ENCODE measurements around the gene STON2. TPM values are rescaled to one million over a fixed set of nuclear protein-coding genes. Genes with fewer than 3 reads are reported as not detected.

The STON2 gene
- total RNA-seq, 1 donor from 2014 or later: not detected

DNA sequence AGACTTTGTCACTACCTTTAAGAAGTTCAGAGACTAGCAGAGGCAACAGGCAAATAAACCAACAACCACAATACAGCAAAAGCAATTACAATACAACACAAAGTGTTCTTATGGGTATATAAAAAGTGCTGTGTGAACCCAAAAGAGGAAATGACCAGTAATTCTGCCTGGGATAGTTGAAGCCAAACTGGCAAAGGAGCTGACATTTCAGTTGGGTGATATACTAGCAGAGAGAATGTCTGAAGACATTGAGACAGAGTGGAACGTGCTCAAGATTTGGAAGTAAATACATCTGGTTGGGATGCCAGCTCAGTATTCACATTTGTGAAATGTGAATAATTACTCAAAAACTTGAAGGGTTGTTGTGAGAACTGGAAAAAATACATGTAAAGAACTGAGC lies 98.8 kb downstream of the STON2 start:
- Mint-ChIP-seq H3K27ac (no peak overlapping the region), H3K27me3 (no peaks in the 10 kb centered on the region), H3K9me3 (no peaks in the 10 kb centered on the region), H3K4me1 (no peaks in the 10 kb centered on the region), H3K36me3 (ENCODE audit: low read depth) (no peaks in the 10 kb centered on the region), H3K4me3 (no peak overlapping the region)
- TF ChIP-seq, protein P1, sequence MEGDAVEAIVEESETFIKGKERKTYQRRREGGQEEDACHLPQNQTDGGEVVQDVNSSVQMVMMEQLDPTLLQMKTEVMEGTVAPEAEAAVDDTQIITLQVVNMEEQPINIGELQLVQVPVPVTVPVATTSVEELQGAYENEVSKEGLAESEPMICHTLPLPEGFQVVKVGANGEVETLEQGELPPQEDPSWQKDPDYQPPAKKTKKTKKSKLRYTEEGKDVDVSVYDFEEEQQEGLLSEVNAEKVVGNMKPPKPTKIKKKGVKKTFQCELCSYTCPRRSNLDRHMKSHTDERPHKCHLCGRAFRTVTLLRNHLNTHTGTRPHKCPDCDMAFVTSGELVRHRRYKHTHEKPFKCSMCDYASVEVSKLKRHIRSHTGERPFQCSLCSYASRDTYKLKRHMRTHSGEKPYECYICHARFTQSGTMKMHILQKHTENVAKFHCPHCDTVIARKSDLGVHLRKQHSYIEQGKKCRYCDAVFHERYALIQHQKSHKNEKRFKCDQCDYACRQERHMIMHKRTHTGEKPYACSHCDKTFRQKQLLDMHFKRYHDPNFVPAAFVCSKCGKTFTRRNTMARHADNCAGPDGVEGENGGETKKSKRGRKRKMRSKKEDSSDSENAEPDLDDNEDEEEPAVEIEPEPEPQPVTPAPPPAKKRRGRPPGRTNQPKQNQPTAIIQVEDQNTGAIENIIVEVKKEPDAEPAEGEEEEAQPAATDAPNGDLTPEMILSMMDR (IDR thresholded peaks at IDR 0.05): no peak
- no peak for ATAC-seq (ENCODE audit: low read depth)
- CTCF ChIA-PET: no interaction called here
- no peak for DNase-seq
- intact Hi-C loops (cut with micrococcal nuclease): no loop called here
- POLR2A ChIA-PET: no interaction called here

DNA sequence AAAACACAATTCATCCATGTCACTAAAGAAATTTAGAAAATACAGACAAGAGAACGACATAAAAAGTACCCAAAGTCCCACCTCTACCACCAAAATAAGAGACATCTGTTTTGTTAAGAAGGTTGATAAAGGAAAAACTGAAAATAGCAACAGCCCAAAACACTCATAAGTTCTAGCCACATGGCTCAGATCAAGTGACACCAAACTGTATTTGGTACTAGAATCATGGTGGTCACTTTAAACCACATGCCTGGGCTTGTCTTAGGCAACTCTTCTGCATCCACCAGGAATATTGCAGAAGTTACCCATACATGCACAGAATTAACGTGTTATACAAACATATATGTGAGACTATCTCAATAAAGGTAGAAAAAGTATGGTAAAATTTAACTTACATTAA lies 101.2 kb downstream of the STON2 start:
- H3K36me3 Mint-ChIP-seq (ENCODE audit: low read depth): no peaks in the 10 kb centered on the region
- H3K9me3 Mint-ChIP-seq: no peaks in the 10 kb centered on the region
- DNase-seq (no peak), ATAC-seq (ENCODE audit: low read depth) (no peak)
- CTCF ChIA-PET: no interaction called here
- POLR2A ChIA-PET: no interaction called here
- TF ChIP-seq, protein P1 (IDR thresholded peaks at IDR 0.05): no peak
- H3K27me3 Mint-ChIP-seq: no peaks in the 10 kb centered on the region
- intact Hi-C loops (cut with micrococcal nuclease): no loop called here
- no peak overlapping the region for H3K27ac Mint-ChIP-seq
- H3K4me3 Mint-ChIP-seq: no peak overlapping the region
- H3K4me1 Mint-ChIP-seq: no peaks in the 10 kb centered on the region

DNA sequence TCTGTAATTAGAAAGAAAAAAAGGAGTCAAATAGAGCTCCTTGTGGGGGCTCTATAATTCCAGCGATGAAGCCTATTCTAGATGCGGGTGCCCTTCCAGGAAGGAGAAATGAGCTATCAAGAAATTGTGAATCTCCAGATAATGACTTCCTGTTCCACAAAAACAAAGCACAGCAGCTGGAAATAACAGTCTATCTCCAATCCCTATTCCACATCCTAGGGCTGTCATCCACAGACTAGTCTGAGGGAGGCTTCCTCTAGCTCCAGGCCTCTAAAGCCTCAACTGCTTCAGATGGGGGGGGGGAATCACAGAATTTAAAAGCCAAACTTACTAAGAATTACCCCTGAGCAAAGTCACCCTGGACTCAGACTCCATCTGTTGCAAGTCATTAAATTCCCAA lies 102.0 kb downstream of the STON2 start:
- no peak for DNase-seq
- CTCF ChIA-PET: no interaction called here
- no peaks in the 10 kb centered on the region for H3K36me3 Mint-ChIP-seq (ENCODE audit: low read depth)
- H3K9me3 Mint-ChIP-seq: no peaks in the 10 kb centered on the region
- no peak overlapping the region for H3K4me3 Mint-ChIP-seq
- POLR2A ChIA-PET: no interaction called here
- H3K27me3 Mint-ChIP-seq: peaks cover 4% of the 10 kb centered on the region
- no peak for ATAC-seq (ENCODE audit: low read depth)
- TF ChIP-seq, protein P1 (IDR thresholded peaks at IDR 0.05): no peak
- H3K4me1 Mint-ChIP-seq: no peaks in the 10 kb centered on the region
- H3K27ac Mint-ChIP-seq: no peak overlapping the region
- intact Hi-C loops (cut with micrococcal nuclease): no loop called here

DNA sequence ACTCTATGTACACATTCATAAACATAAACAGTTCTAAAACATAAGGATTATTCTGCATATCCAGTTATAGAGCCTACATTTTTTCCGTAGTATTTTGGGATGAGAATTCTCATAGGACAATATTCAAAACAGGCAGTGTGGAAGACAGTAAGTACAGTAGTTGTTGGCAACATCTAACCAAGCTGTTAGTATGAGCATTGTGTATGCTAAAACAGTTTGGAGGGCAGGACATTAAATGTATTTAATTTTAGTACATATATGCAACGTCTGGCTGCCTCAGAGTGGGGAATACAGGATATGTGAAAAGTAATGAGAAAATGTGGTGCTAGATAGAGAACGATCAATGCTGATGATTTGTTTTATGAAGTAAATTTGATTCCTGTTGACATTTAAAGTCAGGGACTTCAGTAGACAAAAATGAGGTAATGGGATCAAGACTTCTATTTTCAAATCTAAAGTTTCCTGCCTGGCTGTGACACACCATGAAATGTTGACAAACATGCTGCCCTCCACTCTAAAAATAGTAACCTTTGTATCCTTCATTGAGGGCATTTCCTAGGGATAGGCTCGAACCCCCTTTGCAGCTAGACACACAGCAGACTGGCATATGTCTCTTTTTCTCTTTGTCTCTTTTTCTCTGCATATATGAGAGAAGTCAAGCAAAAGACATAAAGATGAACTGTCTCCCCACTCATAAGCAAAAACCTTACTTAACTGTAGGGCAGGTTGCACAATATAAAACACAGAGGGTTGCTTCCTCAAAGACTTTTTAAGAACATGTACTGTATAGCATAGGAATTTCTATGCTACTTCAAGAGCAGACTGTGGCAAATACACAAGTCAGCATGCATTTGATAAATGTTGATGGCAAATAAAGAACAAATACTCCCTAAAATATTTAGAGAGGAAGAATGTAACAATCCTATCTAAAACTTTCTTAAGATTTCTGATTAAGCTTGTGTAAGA lies 103.9 kb downstream of the STON2 start:
- Mint-ChIP-seq H3K27ac (no peak overlapping the region), H3K4me1 (no peaks in the 10 kb centered on the region), H3K9me3 (no peaks in the 10 kb centered on the region), H3K4me3 (no peak overlapping the region), H3K27me3 (peaks cover 5% of the 10 kb centered on the region), H3K36me3 (ENCODE audit: low read depth) (no peaks in the 10 kb centered on the region)
- POLR2A ChIA-PET: no interaction called here
- CTCF ChIA-PET: interaction anchor here (1.1 kb wide), 1 partner anchor 18 kb away, joined by 3 read pairs; no protein-coding TSS in a partner anchor
- TF ChIP-seq, protein P1 (IDR thresholded peaks at IDR 0.05): no peak
- DNase-seq (no peak), ATAC-seq (ENCODE audit: low read depth) (no peak)
- intact Hi-C loops (cut with micrococcal nuclease): no loop called here

DNA sequence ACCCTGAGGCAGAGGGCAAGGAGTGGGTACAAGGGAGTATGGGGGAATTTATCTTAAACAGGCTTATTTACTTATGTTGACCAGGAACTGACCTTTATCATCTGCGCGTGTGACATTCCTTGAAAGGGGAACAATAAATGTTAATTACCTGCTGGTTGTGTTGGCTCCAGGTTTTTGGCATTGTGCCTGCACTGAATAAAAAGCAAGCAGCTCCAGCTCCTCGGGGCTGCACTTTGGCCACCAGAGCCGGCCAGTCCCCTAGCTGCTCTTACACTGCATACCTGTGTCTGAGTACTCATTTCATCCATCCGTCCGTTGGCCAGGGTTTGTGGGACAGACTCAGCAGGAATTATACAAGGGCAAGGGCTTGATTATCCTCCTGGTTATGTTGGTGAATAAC lies 110.6 kb downstream of the STON2 start:
- DNase-seq (no peak), ATAC-seq (ENCODE audit: low read depth) (no peak)
- peaks cover 18% of the 10 kb centered on the region for H3K27me3 Mint-ChIP-seq
- CTCF ChIA-PET: no interaction called here
- intact Hi-C loops (cut with micrococcal nuclease): no loop called here
- H3K4me3 Mint-ChIP-seq: no peak overlapping the region
- H3K4me1 Mint-ChIP-seq: no peaks in the 10 kb centered on the region
- POLR2A ChIA-PET: no interaction called here
- H3K36me3 Mint-ChIP-seq (ENCODE audit: low read depth): no peaks in the 10 kb centered on the region
- no peak overlapping the region for H3K27ac Mint-ChIP-seq
- TF ChIP-seq, protein P1 (IDR thresholded peaks at IDR 0.05): no peak
- H3K9me3 Mint-ChIP-seq: no peaks in the 10 kb centered on the region

Data from activated B cell treated with CpG ODN at 0.5 μM for 24 hours (primary cell).